ENCODE measurements around the gene TMEM267.

GRCh38 chr5:43421450-43422133 is 62.1 kb downstream of the TMEM267 start:
- TF ChIP-seq CTCF (IDR thresholded peaks at IDR 0.05) = no peak
- TF ChIP-seq POLR2A (IDR thresholded peaks at IDR 0.05) = no peak
- no peak for TF ChIP-seq EP300 (IDR thresholded peaks at IDR 0.05; ENCODE audit: low read depth)

Measured in transverse colon (tissue), 3 donors.